Sigmoid colon (tissue), 7 donors: Measurements from ENCODE around the gene C1RL. TPM values are rescaled to one million over a fixed set of nuclear protein-coding genes. Genes with fewer than 3 reads are reported as not detected.

Experiments
- DNase-seq: peaks from one replicate; pipeline ENCODE4 v3.0.0-alpha.2; 2019
- H3K27ac ChIP-seq, 4 donors: fragments of 200-600 bp; sonication (generic); one replicate each; pipeline ENCODE4 v1.5.1; 2016 to 2019; ENCODE audit warnings: mild to moderate bottlenecking in 1 of 4
- H3K27me3 ChIP-seq, 3 donors: fragments of 200-600 bp; sonication (generic); one replicate each; pipeline ENCODE4 v1.5.1; 2019; ENCODE audit warnings: mild to moderate bottlenecking in 1 of 3
- H3K36me3 ChIP-seq, 4 donors: fragments of 200-600 bp; sonication (generic); one replicate each; pipeline ENCODE4 v1.5.1; 2016 to 2019
- H3K4me1 ChIP-seq, 4 donors: fragments of 200-600 bp; sonication (generic); one replicate each; pipeline ENCODE4 v1.5.1; 2017 to 2019
- H3K4me3 ChIP-seq, 4 donors: fragments of 200-600 bp; sonication (generic); one replicate each; pipeline ENCODE4 v1.5.1; 2017 to 2019; ENCODE audit warnings: mild to moderate bottlenecking in 2 of 4, moderate library complexity in 1 of 4
- H3K9me3 ChIP-seq, 4 donors: fragments of 200-600 bp in 3 of 4; sonication (generic) in 3 of 4; one replicate each; pipeline versions ENCODE4 v1.5.1 to v1.6.1; 2013 to 2019
- EP300 ChIP-seq, 4 donors: sonication (generic); formaldehyde crosslinking; IDR thresholded peaks; one replicate each; pipeline ENCODE4 v1.6.1; 2017; ENCODE audit warnings: antibody characterized with exemption in 4 of 4
- POLR2A ChIP-seq, 2 donors: fragments of 450-650 bp; IDR thresholded peaks; one replicate each; pipeline ENCODE4 v1.6.1; 2016; ENCODE audit warnings: antibody characterized with exemption in 2 of 2, mild to moderate bottlenecking in 2 of 2, moderate library complexity in 2 of 2
- POLR2AphosphoS5 ChIP-seq, 4 donors: sonication (generic); formaldehyde crosslinking; IDR thresholded peaks; one replicate each; pipeline ENCODE4 v1.6.1; 2017; ENCODE audit warnings: antibody characterized with exemption in 4 of 4
- WGBS, 2 donors: extraction: QIAGEN DNeasy Blood & Tissue Kit; methylation state at CpG; one replicate each; pipeline ENCODE4 v1.1.7; 2013; 5-methylcytosine and 5-hydroxymethylcytosine counted together
- intact Hi-C: fragments of 100-400 bp; cut with DNase I; formaldehyde crosslinking; loops from one replicate; pipeline ENCODE4 v1.15.1; 2023
- polyA plus RNA-seq, 3 donors: library from polyadenylated mRNA; stranded (reverse); fragments of 200-250 nt; gene quantifications; one replicate each; pipeline ENCODE4 v1.2.3, GENCODE V29; 2013
- total RNA-seq, 4 donors: library from RNA; depleted of rRNA; stranded (reverse); fragments of >200 nt; gene quantifications; one replicate each; pipeline ENCODE4 v1.1.0, GENCODE V29; 2016
- TF ChIP-seq, protein P1 (sequence below), 4 experiments: fragments of 450-650 bp in 3 of 4; fragments of 200-600 bp in 1 of 4; IDR thresholded peaks; one replicate each; pipeline ENCODE4 v1.5.1; 2016 to 2019; ENCODE audit warnings: antibody characterized with exemption in 4 of 4, mild to moderate bottlenecking in 3 of 4, moderate library complexity in 2 of 4
- donor health status: healthy with polysubstance abuse.
- donor health status: Bipolar disorder and iron deficiency.
- donor health status: healthy.

The C1RL gene
- total and polyA plus RNA-seq, 7 donors, result 9.9 to 82.6 (median 45.5) TPM

- Histone ChIP-seq H3K4me1 (peaks cover 0 to 55% (median 43%) of the 10 kb centered on the region in 4 donors), H3K27ac (no peak overlapping the region), H3K9me3 (no peaks in the 10 kb centered on the region), H3K4me3 (no peak overlapping the region), H3K27me3 (no peaks in the 10 kb centered on the region), H3K36me3 (peaks cover 3 to 56% (median 24%) of the 10 kb centered on the region in 4 donors)
- intact Hi-C loops, result loop anchor here (5.0 kb wide), 1 partner anchor 123 kb away; the partner anchor contains the start of gene PEX5
- no peak for TF ChIP-seq POLR2AphosphoS5 (IDR thresholded peaks at IDR 0.05)
- TF ChIP-seq EP300 (IDR thresholded peaks at IDR 0.05), result no peak
- TF ChIP-seq, protein P1, sequence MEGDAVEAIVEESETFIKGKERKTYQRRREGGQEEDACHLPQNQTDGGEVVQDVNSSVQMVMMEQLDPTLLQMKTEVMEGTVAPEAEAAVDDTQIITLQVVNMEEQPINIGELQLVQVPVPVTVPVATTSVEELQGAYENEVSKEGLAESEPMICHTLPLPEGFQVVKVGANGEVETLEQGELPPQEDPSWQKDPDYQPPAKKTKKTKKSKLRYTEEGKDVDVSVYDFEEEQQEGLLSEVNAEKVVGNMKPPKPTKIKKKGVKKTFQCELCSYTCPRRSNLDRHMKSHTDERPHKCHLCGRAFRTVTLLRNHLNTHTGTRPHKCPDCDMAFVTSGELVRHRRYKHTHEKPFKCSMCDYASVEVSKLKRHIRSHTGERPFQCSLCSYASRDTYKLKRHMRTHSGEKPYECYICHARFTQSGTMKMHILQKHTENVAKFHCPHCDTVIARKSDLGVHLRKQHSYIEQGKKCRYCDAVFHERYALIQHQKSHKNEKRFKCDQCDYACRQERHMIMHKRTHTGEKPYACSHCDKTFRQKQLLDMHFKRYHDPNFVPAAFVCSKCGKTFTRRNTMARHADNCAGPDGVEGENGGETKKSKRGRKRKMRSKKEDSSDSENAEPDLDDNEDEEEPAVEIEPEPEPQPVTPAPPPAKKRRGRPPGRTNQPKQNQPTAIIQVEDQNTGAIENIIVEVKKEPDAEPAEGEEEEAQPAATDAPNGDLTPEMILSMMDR (IDR thresholded peaks at IDR 0.05), result no peak
- TF ChIP-seq POLR2A (IDR thresholded peaks at IDR 0.05), result no peak
- DNase-seq, result no peak
- 76 to 80% methylated on average over 3 of the region's 3 CpGs for WGBS, 2 donors
Observed at GRCh38 chr12:7064516-7064915, 44.5 kb downstream of the C1RL start.

GRCh38 chr12:7061596-7061995 lies 47.4 kb downstream of the C1RL start:
- H3K27me3 ChIP-seq, result no peaks in the 10 kb centered on the region
- intact Hi-C loops, result loop anchor here (2.0 to 5.0 kb wide), 2 partner anchors 47 to 126 kb away; partner anchors contain the start of genes C1RL and PEX5
- H3K36me3 ChIP-seq, result peaks cover 2 to 40% (median 13%) of the 10 kb centered on the region in 4 donors
- WGBS, 2 donors, result 74 to 93% methylated on average over 7 of the region's 7 CpGs
- TF ChIP-seq POLR2A (IDR thresholded peaks at IDR 0.05) (no peak), POLR2AphosphoS5 (IDR thresholded peaks at IDR 0.05) (no peak), EP300 (IDR thresholded peaks at IDR 0.05) (no peak)
- TF ChIP-seq, protein P1 (IDR thresholded peaks at IDR 0.05), result no peak
- H3K9me3 ChIP-seq, result no peaks in the 10 kb centered on the region
- DNase-seq, result no peak
- H3K27ac ChIP-seq, result peak overlapping the region; percentile 81 to 87 (median 84)
- H3K4me1 ChIP-seq, result peaks cover 0 to 30% (median 24%) of the 10 kb centered on the region in 4 donors
- peak overlapping the region; percentile 38 to 55 (median 50) for H3K4me3 ChIP-seq

GRCh38 chr12:7061138-7061537 lies 47.9 kb downstream of the C1RL start:
- H3K4me3 ChIP-seq, result peak overlapping the region; percentile 38 to 55 (median 50)
- no peak for DNase-seq
- intact Hi-C loops, result loop anchor here (2.0 to 5.0 kb wide), 2 partner anchors 48 to 126 kb away; partner anchors contain the start of genes C1RL and PEX5

DNA sequence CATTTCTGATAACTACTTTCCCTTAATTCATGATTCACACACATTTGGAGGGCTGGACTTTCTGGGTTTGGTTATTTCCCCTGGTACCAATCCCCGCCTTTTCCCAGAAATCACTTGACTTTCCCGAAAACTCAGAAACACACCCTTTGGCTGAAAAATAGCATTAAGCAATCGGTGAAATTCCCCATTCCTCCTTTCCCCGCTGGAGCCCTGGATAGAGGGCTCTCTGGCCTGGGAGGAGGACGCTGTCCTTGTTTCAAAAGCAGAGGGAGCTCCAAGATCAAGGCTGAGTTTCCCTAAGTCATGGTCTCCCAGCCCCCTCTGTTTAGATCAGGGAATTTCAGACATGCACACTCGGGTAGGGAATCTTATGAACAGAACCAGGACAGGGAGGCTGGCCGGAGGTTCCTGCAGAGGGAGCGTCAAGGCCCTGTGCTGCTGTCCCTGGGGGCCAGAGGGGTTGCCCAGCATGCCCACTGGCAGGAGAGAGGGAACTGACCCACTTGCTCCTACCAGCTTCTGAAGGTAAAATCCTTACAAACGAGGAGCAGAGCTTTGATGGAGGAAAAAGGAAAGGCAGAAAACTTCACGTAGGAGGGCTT lies 48.6 kb downstream of the C1RL start, which contains the start of gene C1S:
Gene C1S (plus strand): TSS at position 366 of the 602 bp plus-strand sequence. CDS start 1,195 bp downstream, outside the sequence.
- TF ChIP-seq EP300 (IDR thresholded peaks at IDR 0.05), result peak in 3 of 4 donors; percentile 21 to 72 (median 54)
- TF ChIP-seq, protein P1 (IDR thresholded peaks at IDR 0.05), result peak; percentile 82 to 99 (median 89)
- peak; percentile 51 to 79 for TF ChIP-seq POLR2A (IDR thresholded peaks at IDR 0.05)
- peak; percentile 70 to 89 (median 84) for TF ChIP-seq POLR2AphosphoS5 (IDR thresholded peaks at IDR 0.05)
- Histone ChIP-seq H3K4me3 (peak within 1 kb of the TSS; percentile 38 to 55 (median 50)), H3K27ac (peak within 1 kb of the TSS; percentile 81 to 87 (median 84)), H3K27me3 (no peaks in the 10 kb centered on the region), H3K36me3 (peaks cover 0 to 28% (median 5%) of the 10 kb centered on the region in 4 donors), H3K9me3 (no peaks in the 10 kb centered on the region), H3K4me1 (peaks cover 0 to 30% (median 24%) of the 10 kb centered on the region in 4 donors)
- intact Hi-C loops, result loop anchor here (1.0 to 5.0 kb wide), 4 partner anchors 32 to 127 kb away; partner anchors contain the start of genes C1R, C1RL and PEX5
- WGBS, 2 donors, result 58 to 63% methylated on average over 10 of the region's 10 CpGs
- peak; percentile 95 for DNase-seq

More at GRCh38 chr12:7061138-7061537, 47.9 kb downstream of the C1RL start:
- H3K9me3 ChIP-seq, result no peaks in the 10 kb centered on the region
- WGBS, 2 donors, result 73 to 74% methylated on average over 13 of the region's 13 CpGs
- H3K4me1 ChIP-seq, result peaks cover 0 to 30% (median 24%) of the 10 kb centered on the region in 4 donors
- H3K27me3 ChIP-seq, result no peaks in the 10 kb centered on the region
- peaks cover 0 to 35% (median 9%) of the 10 kb centered on the region in 4 donors for H3K36me3 ChIP-seq
- peak overlapping the region; percentile 81 to 87 (median 84) for H3K27ac ChIP-seq
- TF ChIP-seq POLR2AphosphoS5 (IDR thresholded peaks at IDR 0.05), result no peak
- TF ChIP-seq EP300 (IDR thresholded peaks at IDR 0.05), result no peak
- TF ChIP-seq, protein P1 (IDR thresholded peaks at IDR 0.05), result peak in 1 of 4 experiments; percentile 10
- TF ChIP-seq POLR2A (IDR thresholded peaks at IDR 0.05), result no peak
